ENCODE data around the gene PCSK6.

PCSK6 gene

DNA sequence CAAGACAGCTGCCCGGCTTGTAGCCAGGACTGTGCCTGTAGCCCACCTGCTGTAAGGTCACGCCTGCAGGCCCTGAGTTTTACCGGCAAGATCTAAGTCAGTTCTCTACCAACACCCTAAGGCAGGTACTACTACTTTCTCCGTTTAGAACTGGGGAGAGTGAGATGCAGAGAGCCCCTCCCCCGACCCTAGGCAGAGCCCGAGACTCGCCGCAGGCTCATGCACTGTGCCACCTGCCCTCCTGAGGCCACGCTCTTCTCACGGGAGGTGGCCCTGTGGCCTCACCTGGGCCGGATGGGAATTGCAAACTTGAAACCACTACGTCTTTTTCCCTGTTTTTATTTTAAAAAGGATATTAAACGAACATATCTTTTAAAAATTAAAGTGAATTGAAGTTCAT is 36.9 kb upstream of the PCSK6 start:
- TF ChIP-seq, protein P1, sequence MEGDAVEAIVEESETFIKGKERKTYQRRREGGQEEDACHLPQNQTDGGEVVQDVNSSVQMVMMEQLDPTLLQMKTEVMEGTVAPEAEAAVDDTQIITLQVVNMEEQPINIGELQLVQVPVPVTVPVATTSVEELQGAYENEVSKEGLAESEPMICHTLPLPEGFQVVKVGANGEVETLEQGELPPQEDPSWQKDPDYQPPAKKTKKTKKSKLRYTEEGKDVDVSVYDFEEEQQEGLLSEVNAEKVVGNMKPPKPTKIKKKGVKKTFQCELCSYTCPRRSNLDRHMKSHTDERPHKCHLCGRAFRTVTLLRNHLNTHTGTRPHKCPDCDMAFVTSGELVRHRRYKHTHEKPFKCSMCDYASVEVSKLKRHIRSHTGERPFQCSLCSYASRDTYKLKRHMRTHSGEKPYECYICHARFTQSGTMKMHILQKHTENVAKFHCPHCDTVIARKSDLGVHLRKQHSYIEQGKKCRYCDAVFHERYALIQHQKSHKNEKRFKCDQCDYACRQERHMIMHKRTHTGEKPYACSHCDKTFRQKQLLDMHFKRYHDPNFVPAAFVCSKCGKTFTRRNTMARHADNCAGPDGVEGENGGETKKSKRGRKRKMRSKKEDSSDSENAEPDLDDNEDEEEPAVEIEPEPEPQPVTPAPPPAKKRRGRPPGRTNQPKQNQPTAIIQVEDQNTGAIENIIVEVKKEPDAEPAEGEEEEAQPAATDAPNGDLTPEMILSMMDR (IDR thresholded peaks at IDR 0.05; ENCODE audit: insufficient read depth, low read length, poor library complexity, severe bottlenecking): no peak
- Histone ChIP-seq H3K27me3 (replicated peaks; ENCODE audit: control insufficient read depth, insufficient read depth, low read length) (no peaks in the 10 kb centered on the region; the same call in none of the 2 replicates), H3K36me3 (ENCODE audit: control insufficient read depth, insufficient read depth, low read length) (no peaks in the 10 kb centered on the region), H3K4me3 (replicated peaks; ENCODE audit: low read depth, low read length) (no peak overlapping the region)
- DNase-seq (ENCODE audit: extremely low read depth, insufficient read length): no peak

DNA sequence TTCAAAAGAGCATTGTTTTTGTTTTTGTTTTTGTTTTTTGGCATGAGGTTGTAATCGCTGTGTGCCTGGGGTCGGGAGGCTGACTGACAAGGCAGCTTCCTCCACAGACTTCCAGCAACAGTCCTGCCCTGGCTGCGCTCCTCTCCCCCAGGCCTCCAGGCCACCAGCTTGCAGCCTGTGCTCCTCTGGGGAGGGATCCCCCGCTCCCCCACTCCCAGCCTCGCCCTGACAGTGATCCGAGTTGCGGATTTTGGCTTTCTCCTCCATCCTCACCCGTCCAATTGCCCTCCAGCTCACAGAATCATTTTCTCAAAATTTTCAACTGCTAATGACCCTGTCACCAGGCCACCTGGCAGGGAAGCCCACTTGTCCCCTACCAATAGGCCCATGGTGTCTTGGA is 36.5 kb upstream of the PCSK6 start:
- TF ChIP-seq, protein P1 (IDR thresholded peaks at IDR 0.05; ENCODE audit: insufficient read depth, low read length, poor library complexity, severe bottlenecking): no peak
- Histone ChIP-seq H3K4me3 (replicated peaks; ENCODE audit: low read depth, low read length) (no peak overlapping the region), H3K27me3 (replicated peaks; ENCODE audit: control insufficient read depth, insufficient read depth, low read length) (no peaks in the 10 kb centered on the region; the same call in none of the 2 replicates), H3K36me3 (ENCODE audit: control insufficient read depth, insufficient read depth, low read length) (no peaks in the 10 kb centered on the region)
- DNase-seq (ENCODE audit: extremely low read depth, insufficient read length): no peak

DNA sequence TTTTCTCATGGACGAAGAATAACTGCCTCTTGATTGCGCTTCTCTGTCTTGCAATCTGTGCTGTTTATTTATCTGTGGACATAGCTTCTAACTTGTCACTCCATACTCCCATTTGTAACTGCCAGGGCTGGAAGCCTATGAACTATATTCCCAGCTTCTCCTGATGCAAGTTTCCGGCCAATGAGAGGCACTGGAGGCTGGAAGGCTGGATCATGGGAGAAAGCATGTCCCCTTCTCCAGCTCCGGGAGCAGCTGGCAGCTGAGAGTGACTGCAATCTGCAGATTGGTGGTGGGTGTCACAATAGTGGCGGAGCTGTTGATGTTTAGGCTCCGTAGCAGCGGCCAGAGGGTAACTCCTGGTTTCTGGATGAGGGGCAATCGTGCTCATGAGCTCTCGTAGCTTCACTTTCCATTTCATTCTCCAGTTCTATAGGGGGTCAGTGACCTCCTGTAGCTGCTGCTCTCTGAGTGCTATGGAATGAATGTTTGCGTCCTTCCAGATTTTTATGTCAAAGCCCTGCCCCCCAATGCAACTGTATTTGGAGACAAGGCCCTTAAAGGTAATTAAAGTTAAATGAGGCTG is 35.7 kb upstream of the PCSK6 start:
- DNase-seq (ENCODE audit: extremely low read depth, insufficient read length): no peak
- H3K36me3 ChIP-seq (ENCODE audit: control insufficient read depth, insufficient read depth, low read length): no peaks in the 10 kb centered on the region
- no peak overlapping the region for H3K4me3 ChIP-seq (replicated peaks; ENCODE audit: low read depth, low read length)
- TF ChIP-seq, protein P1 (IDR thresholded peaks at IDR 0.05; ENCODE audit: insufficient read depth, low read length, poor library complexity, severe bottlenecking): no peak
- no peaks in the 10 kb centered on the region; the same call in none of the 2 replicates for H3K27me3 ChIP-seq (replicated peaks; ENCODE audit: control insufficient read depth, insufficient read depth, low read length)

DNA sequence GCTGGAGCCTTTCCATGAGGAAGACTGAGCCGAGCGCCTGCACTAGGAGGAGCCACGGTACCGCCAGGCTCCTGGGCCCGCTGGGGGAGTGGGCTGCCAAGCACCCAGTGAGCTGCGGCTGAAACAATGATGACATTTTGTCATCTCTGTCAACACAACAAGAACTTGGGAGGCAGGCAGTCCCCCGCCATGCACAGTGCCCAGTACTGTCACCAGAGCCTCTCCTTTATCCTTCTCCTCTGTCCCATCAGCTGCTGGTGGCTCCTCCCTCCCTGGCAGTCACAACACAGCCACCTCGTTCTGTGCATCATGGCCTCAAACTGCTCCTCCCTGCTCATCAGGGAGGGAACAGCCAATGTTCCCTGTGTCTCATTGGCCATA is 34.0 kb upstream of the PCSK6 start:
- H3K4me3 ChIP-seq (replicated peaks; ENCODE audit: low read depth, low read length): no peak overlapping the region
- H3K36me3 ChIP-seq (ENCODE audit: control insufficient read depth, insufficient read depth, low read length): no peaks in the 10 kb centered on the region
- no peaks in the 10 kb centered on the region; the same call in none of the 2 replicates for H3K27me3 ChIP-seq (replicated peaks; ENCODE audit: control insufficient read depth, insufficient read depth, low read length)
- no peak for DNase-seq (ENCODE audit: extremely low read depth, insufficient read length)
- TF ChIP-seq, protein P1 (IDR thresholded peaks at IDR 0.05; ENCODE audit: insufficient read depth, low read length, poor library complexity, severe bottlenecking): no peak

DNA sequence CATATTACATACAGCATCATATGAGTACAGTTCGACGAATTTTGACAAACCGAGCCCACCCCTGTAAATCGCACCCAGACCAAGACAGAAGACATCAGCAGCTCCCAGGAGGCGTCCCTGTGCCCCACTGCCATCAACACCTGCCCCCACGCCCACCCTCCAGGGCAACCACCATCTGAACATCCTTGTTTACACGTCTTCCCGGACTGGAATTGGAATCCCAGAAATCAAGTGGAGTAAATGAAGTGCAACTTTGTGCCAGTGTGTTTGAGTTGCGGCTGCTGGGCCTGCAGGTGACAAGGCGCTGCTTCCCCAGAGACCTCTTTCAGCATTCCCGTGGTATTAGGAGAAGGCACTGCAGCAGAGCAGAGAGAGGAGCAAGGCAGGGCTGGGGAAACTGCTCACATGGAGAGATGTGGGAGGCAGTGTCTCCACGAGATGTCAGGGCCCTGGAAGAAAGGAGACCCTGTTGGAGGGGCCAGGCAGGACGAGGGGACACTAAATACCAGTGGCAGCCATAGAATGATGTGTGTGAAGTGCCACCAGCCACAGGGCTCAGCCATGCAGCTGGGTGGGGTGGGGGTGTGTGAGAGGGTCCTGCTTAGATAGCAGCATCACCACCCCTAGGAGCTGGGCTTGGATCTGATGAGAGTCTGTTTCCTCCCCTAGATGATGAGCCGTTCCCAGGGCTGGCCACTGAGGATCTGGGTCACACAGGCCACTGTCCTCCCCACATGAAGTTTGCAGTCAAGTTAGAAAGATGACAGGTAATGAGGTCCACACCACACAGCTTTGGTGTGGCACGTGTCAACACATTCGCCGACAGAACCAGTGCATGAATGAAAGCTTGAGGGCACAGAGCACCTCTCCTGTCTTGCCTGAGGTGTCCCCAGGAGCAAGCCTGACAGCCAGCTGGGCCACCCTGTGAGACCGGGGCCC is 33.4 kb upstream of the PCSK6 start:
- H3K4me3 ChIP-seq (replicated peaks; ENCODE audit: low read depth, low read length): no peak overlapping the region
- TF ChIP-seq, protein P1 (IDR thresholded peaks at IDR 0.05; ENCODE audit: insufficient read depth, low read length, poor library complexity, severe bottlenecking): no peak
- H3K36me3 ChIP-seq (ENCODE audit: control insufficient read depth, insufficient read depth, low read length): no peaks in the 10 kb centered on the region
- H3K27me3 ChIP-seq (replicated peaks; ENCODE audit: control insufficient read depth, insufficient read depth, low read length): no peaks in the 10 kb centered on the region; the same call in none of the 2 replicates
- DNase-seq (ENCODE audit: extremely low read depth, insufficient read length): no peak

Measured in GM06990 (cell line).